ENCODE measurements around the gene TRPM3. TPM values are rescaled to one million over a fixed set of nuclear protein-coding genes. Genes with fewer than 3 reads are reported as not detected.

The TRPM3 gene
- total and polyA plus RNA-seq, 2 of the 13 experiments (the other 11 are each of a cell fraction or from before 2014, with no cell fraction given): not detected

GRCh38 chr9:71118324-71118723 is 3.1 kb downstream of the TRPM3 start:
- H3K79me2 ChIP-seq (ENCODE audit: insufficient read depth, low read length): no peaks in the 10 kb centered on the region
- H3K4me3 ChIP-seq (replicated peaks in 1 of 3; ENCODE audit: insufficient read depth in 1 of 3, low read depth in 2 of 3, low read length in 3 of 3): no peak overlapping the region
- no peaks in the 10 kb centered on the region for H4K20me1 ChIP-seq (ENCODE audit: insufficient read depth, low read length)
- no peak overlapping the region for H3K27ac ChIP-seq (ENCODE audit: extremely low read length, insufficient read depth, low read length)
- in situ Hi-C loops (cut with HindIII; ENCODE audit: extremely low pct_ligation_motif_present, low pct_unique_long_range_greater_than_20kb): no loop called here
- H3K4me2 ChIP-seq (ENCODE audit: low read depth, low read length): no peak overlapping the region
- FAIRE-seq (no peak), ATAC-seq (no peak), DNase-seq (ENCODE audit: low spot score) (no peak)
- H2AFZ ChIP-seq (ENCODE audit: low read length): no peak overlapping the region
- intact Hi-C loops (cut with micrococcal nuclease; ENCODE audit: unreplicated experiment): no loop called here
- no TSS peak for BruUV-seq (replicated peaks)
- H3K27me3 ChIP-seq (ENCODE audit: control insufficient read depth in 1 of 2, insufficient read depth in 2 of 2, low read length in 2 of 2): no peaks in the 10 kb centered on the region
- no peak overlapping the region for H3K9ac ChIP-seq (ENCODE audit: insufficient read depth, low read depth, low read length)
- H3K4me1 ChIP-seq (ENCODE audit: insufficient read depth, low read length): no peaks in the 10 kb centered on the region
- no peaks in the 10 kb centered on the region for H3K9me3 ChIP-seq (ENCODE audit: low read length)
- TF ChIP-seq NFIB (CRISPR knock-in tag; IDR thresholded peaks at IDR 0.05; ENCODE audit: borderline replicate concordance) (no peak), ZFX (CRISPR knock-in tag; IDR thresholded peaks at IDR 0.05; ENCODE audit: low read depth) (no peak), ZNF333 (CRISPR knock-in tag; IDR thresholded peaks at IDR 0.05; ENCODE audit: borderline replicate concordance) (no peak), SMAD3 (CRISPR knock-in tag; IDR thresholded peaks at IDR 0.05) (no peak), ZNF234 (CRISPR knock-in tag; conservative IDR thresholded peaks at IDR 0.05) (no peak), HINFP (CRISPR knock-in tag; IDR thresholded peaks at IDR 0.05; ENCODE audit: low read depth) (no peak), ZNF10 (CRISPR knock-in tag; IDR thresholded peaks at IDR 0.05; ENCODE audit: borderline replicate concordance, low read depth) (no peak), ZNF687 (CRISPR knock-in tag; IDR thresholded peaks at IDR 0.05) (no peak), NFATC3 (CRISPR knock-in tag; IDR thresholded peaks at IDR 0.05) (no peak), HES4 (CRISPR knock-in tag; IDR thresholded peaks at IDR 0.05; ENCODE audit: borderline replicate concordance) (no peak)
- TF ChIP-seq, protein P1, sequence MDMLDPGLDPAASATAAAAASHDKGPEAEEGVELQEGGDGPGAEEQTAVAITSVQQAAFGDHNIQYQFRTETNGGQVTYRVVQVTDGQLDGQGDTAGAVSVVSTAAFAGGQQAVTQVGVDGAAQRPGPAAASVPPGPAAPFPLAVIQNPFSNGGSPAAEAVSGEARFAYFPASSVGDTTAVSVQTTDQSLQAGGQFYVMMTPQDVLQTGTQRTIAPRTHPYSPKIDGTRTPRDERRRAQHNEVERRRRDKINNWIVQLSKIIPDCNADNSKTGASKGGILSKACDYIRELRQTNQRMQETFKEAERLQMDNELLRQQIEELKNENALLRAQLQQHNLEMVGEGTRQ (IDR thresholded peaks at IDR 0.05; ENCODE audit: low read depth, low read length): no peak
- TF ChIP-seq, protein P1 (CRISPR knock-in tag; IDR thresholded peaks at IDR 0.05; ENCODE audit: borderline replicate concordance): no peak
- CTCF ChIA-PET (ENCODE audit: low intra/inter-chr PET ratio, low total read pairs): no interaction called here
- no peaks in the 10 kb centered on the region for H3K36me3 ChIP-seq (replicated peaks in 1 of 2; ENCODE audit: control insufficient read depth in 1 of 2, insufficient read depth in 2 of 2, low read length in 2 of 2)
- WGBS (ENCODE audit: low lambda C conversion rate): 2% methylated on average over 2 of the region's 2 CpGs
- POLR2A ChIA-PET: no interaction called here

All from HepG2 (cell line).